SW480 (cell line): Measurements from ENCODE around the gene ZFYVE27.
A peak's percentile ranks its signal among the peaks of the same experiment; 100 is the strongest.
"Not testable (repeated sequence)": the region's sequence is repeated elsewhere in the genome, so short reads cannot be mapped to it uniquely, and the experiment has no call there.

Experiments used
- DNase-seq: peaks from one replicate; pipeline ENCODE4 v3.0.0-alpha.2; 2016; ENCODE audit warnings: low spot score

The ZFYVE27 gene

DNA sequence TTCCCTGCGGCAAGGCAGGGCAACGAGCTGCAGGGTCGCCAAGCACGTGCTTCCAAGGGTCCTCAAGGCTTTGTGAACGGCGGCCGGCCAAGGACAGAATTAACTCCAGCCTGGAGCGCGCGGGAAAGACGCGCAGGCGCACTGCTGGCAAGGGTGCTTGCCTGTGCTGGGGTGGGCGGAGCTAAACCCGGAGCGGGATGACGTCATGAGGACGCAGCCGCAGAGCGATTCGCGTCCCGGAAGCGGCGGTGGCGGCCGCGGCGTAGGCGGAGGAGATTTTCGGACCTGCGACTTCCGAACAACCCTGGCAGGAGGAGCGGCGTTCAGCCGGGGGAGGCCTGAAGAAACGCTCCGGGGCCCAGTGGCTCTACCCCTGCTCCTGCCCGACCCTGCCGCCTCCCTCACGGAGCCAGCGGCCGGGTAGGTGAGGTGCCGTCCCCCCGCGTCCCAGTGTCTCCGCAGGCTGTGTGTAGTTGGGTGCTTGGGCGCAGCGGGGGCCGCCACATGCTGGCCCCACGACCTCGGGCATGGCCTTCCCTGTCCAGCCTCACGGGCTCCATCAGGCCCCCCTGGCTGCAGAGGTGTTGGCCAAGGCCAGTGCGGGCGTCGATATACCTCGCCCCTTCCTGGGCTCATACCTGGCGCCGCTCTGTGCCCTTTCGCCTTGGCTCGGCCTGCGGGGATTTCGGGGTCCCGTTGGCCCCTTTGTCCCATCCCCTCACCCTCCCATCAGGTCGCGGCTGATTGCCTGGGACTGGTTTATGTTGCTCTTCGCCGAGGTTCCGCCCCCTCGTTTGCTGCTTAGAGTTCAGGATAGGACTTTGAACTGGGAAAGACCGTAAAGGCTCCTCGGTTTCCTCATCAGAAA is at the start of gene ZFYVE27:
Gene ZFYVE27 (plus strand): TSS at position 227 of the 868 bp plus-strand sequence. CDS start 1,350 bp downstream, outside the sequence.
- peak; percentile 88 for DNase-seq

DNA sequence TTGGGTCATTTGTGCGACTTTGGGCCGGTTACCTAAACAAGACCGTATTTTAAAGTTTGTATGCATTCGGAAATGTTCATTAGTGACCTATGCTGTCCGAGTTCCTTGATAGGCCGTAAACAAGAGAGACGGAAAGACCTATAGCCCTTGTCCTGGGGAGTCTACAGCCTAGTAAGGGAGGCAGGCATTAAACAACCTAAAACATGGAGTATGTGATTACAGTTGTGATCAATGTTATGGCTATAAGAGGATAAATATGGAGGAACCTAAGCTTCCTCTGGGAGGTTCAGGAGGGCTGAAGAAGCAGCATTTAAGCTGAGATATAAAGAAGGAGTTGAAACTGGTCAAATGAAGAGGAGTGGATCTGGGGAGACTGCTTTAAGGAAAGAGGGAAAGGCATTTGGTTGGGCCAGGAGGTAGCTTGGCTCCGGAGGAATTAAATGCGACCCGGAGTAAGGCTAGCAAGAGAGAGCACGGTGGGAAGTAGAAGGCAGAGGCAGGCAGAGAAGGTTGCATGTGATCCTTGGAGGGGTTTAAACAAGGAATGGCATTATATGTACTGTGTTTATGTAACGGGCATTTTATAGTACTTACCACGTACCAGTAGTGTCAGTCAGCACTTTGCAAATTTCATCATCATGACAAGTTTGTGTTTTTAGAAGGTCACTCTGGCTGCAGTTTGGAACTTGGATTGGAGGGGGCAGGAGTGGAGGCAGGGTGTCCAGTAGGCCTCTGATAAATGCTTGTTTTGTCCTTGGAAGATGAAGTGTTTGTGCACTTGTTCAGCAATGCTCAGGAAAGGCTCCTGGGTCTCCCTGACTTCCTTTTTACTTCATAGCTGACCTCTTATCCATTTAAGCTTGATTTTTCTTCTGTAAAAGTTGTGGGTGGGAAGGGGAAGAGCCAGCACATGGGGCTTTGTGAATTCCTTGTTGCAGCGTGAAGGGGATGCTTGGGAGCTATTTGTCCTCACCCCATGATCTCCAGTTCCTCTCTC is 48.8 kb upstream of the ZFYVE27 start:
- peak; percentile 37 for DNase-seq

GRCh38 chr10:97689559-97690020 is 47.3 kb upstream of the ZFYVE27 start:
- DNase-seq: peak; percentile 98

DNA sequence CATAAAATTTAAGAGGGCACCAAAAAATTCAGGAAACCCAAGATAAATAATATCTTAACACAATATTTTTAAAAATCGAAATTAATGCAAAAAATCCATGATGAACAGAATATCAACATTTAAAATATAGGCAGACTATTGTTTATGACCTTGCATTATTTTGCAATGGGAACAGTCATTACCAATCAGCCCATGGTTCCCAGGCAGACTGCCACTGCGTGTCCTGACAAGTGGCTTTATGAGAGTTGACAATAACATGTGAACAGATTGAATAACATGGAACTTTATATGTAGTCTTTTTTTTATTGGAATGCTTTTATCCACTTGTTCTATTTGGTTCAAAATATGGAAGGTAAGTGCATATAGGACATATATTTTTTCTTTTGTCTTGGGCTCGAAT is 46.8 kb upstream of the ZFYVE27 start:
- no peak for DNase-seq

GRCh38 chr10:97698072-97698655 is 38.8 kb upstream of the ZFYVE27 start:
- not testable (repeated sequence) for DNase-seq

GRCh38 chr10:97701438-97702069 is 35.4 kb upstream of the ZFYVE27 start:
- peak; percentile 78 for DNase-seq

- DNase-seq: no peak
Observed at GRCh38 chr10:97703398-97704067, 33.4 kb upstream of the ZFYVE27 start.

DNA sequence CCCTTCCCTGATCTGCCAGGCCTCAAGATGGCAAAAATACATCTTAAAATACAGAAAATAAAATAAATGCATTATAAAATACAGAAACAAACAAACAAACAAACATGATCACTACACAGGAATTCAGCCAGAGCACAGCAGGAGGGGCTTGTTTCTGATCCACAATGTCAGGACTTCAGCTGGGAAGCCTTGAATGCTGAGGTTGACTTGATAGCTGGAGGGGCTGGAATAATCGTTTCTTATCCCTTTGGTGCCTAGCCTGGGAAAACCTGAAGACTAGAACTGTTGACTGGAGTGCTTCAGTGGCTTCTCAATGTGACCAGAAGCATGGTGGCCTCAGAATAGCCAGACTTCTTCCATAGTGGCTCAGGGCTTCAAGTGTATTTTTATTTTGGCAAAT is 32.6 kb upstream of the ZFYVE27 start:
- no peak for DNase-seq

DNA sequence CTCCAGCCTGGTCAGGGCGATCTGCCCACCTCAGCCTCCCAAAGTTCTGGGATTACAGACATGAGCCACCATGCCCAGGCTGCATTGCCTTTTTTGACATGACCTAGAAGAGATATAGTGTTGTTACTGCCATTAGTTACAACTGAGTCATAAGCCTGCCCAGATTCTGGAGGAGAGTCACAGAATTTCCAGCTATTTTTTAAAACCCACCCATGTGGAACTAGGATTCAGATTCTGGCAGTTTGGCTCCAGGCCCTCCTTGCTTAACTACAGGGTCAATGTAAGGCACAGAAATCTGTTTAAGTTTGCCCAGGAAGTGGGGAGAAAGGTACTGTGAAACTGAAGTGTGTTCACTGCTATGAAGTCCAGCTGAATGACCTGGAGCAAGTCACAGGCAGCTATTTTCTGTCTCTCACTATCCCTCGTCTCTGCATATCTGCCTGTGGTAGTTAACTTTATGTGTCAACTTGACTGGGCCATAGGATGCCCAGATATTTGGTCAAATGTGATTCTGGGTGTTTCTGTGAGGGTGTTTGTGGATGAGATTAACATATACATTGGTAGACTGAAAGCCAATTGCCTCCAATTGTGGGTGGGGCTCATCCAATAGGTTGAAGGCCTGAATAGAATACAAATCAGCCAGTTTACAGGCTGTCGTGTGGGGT is 31.8 kb upstream of the ZFYVE27 start:
- DNase-seq: no peak

GRCh38 chr10:97707134-97707861 is 29.6 kb upstream of the ZFYVE27 start:
- DNase-seq: no peak

DNA sequence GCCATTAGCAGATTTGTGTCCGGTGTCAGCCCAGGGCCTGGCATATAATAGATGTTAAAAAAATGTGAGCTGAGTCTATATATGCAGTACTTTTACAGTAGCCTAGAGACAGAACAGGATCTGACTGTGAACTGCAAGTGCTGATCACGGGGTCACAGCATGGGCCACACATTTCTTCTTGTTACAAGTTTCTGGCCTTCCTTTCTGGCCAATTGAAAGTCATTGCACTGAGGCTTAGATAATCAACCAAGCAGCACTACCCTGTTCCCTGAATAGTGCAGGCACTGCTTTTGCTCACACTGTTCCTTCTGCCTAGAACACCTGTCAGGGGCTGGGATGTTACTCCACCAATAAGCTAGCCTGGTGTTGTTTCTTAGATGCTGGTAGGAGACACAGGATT is 28.8 kb upstream of the ZFYVE27 start:
- DNase-seq: no peak

DNA sequence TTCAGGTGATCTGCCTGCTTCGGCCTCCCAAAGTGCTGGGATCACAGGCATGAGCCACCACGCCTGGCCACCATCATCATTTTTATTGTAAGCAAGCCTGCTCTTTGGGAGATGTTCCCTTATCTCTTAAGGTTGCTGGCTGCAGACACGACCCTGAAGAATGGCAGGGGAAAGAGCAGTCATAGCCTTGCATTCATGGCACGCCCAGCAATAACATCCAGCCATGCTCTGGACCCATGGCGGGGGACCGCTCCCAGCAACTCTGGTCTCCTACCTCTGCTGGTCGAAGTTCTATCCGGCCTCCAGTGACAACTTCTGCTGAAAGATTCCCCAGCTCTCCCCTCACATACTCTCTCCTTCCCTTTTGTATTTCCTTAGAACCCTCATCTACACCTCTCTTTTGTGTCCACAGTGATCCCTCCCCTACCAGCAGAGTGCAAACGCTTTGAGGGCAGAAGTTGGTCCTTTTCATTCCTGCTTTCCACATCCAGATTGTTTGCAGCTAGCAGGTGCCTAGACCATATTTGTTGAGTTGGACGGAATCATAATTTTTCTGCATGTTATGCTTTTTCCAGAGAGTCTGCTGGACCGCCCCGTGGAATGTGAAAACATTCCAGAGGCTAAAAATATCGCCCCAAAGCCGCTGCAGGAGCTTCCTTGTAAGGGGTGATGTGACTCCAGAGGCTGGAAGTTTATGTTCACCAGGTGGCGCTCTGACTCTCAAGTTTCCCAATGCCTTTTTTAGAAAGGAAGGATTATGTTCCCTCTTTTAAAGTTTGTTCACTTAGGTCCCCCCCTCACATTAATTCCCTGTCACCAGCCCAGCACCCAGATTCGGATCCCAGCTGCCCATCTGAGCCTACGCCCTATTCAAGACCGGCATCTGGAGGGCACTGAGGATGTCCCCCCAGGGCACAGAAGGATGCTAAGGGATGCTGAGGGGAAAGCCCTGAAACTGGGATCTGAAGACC is 27.7 kb upstream of the ZFYVE27 start:
- DNase-seq: peak; percentile 57

DNA sequence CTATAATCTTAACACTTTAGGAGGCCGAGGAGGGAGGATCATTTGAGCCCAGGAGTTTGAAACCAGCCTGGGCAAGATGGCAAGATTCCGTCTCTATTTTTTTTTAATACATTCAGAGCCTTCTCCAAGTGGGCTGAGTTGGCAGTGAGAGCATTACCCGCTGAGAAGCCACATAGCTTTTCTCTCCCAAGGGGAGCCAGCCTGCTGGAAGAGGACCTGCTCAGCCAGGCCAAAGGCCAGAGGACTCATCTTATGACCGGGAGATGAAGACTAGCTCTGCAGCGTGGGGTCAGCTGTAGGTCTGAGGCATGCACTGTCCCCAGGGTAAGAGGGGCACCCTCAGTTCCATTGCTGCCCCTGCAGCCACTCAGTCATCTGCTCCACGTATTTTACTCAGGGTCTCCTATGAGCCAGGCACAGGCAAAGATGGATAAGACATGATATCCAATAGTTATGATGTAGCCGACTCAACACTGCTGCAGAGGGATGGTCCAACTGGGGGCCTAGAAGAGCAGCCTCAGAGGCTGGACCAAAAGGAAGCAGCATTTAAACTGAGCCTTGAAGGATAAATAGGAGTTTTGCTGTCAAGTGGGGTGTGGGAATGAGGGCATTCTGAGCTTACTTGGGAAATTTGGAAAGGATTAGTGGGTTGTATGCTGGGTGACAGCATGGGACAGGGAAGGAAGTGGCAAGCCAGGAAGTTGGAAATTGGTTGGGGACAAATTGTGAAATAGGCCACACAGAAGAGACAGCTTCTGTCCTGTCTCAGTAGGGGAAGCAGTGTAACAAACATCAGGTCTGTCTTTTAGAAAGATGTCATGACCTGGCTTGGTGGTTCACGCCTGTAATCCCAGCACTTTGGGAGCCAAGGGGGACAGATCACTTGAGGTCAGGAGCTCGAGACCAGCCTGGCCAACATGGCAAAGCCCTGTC is 25.0 kb upstream of the ZFYVE27 start:
- no peak for DNase-seq

GRCh38 chr10:97713339-97713825 is 23.5 kb upstream of the ZFYVE27 start, which contains the start of gene MARVELD1:
TSS of gene MARVELD1 (plus strand) at chr10:97713730. CDS start at chr10:97713877, 147 bp downstream.
- peak; percentile 56 for DNase-seq

GRCh38 chr10:97713826-97714400 is 23.0 kb upstream of the ZFYVE27 start:
- peak; percentile 78 for DNase-seq

DNA sequence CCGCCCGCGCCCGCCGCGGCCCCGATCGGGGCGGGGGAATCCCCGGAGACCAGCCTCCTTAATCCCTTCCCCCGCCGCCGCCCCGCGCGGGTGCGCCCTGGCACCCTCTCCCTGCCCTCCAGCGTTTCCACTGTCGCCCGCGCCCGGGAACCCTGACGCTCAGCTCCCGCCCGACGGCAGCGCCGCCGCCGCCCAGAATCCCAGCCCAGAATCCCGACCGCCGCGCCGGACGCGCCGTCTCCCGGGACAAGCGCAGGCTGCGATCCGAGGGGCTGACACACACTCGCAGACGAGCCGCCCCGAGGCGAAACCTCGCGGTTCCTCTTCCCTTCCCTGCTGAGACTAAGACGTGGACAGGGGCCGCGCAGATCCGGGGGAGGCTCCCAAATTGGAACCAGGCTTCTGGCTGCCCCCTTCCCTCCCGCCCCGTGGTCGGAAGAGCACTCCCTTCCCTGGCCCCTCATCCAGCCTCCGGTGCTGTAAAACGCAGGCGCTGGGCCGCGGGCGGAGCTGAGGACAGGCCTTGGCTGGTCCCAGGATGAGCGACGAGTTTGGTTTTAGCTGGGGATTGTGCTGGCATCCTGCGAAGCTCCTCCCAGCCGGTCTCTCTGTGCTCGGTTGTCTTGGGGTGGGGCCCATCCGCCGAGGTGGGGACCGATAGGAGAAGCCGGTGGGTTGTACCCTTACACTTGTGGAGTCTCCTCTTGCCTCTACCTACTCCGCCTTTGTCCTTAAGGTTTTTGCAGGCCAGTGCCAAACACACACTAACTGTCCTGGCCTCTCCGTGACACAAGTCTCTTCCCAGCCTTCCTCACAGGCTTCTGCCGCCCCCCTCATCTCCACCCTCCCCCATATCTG is 22.3 kb upstream of the ZFYVE27 start:
- DNase-seq: peak; percentile 55
